Osteocyte (in vitro differentiated cells): ENCODE measurements around the gene MBOAT7. TPM values are rescaled to one million over a fixed set of nuclear protein-coding genes. Genes with fewer than 3 reads are reported as not detected.

ENCODE experiments used
- DNase-seq: peaks from one replicate; pipeline ENCODE4 v3.0.0; 2021; ENCODE audit warnings: mixed read lengths; ENCODE audit not compliant: unreplicated experiment; ENCODE audit errors: extremely low spot score
- H3K27ac Mint-ChIP-seq: one replicate; pipeline ENCODE4 v1.8.0; 2021; ENCODE audit warnings: mild to moderate bottlenecking, mixed read lengths; ENCODE audit not compliant: unreplicated experiment
- H3K27me3 Mint-ChIP-seq: one replicate; pipeline ENCODE4 v1.8.0; 2021; ENCODE audit warnings: mixed read lengths; ENCODE audit not compliant: unreplicated experiment
- H3K36me3 Mint-ChIP-seq: one replicate; pipeline ENCODE4 v1.8.0; 2021; ENCODE audit warnings: mixed read lengths; ENCODE audit not compliant: unreplicated experiment
- H3K4me1 Mint-ChIP-seq: one replicate; pipeline ENCODE4 v1.8.0; 2021; ENCODE audit warnings: mixed read lengths; ENCODE audit not compliant: unreplicated experiment
- H3K4me3 Mint-ChIP-seq: one replicate; pipeline ENCODE4 v1.8.0; 2021; ENCODE audit warnings: mild to moderate bottlenecking, moderate library complexity, mixed read lengths; ENCODE audit not compliant: unreplicated experiment
- H3K9me3 Mint-ChIP-seq: one replicate; pipeline ENCODE4 v1.8.0; 2021; ENCODE audit warnings: mixed read lengths; ENCODE audit not compliant: unreplicated experiment
- CTCF ChIP-seq: fragments of 200-600 bp; sonication (generic); IDR thresholded peaks from 2 replicates; pipeline ENCODE4 v1.5.0; 2021; ENCODE audit warnings: antibody characterized with exemption, mild to moderate bottlenecking, moderate library complexity
- total RNA-seq: library from RNA; stranded (reverse); gene quantifications from 2 replicates; pipeline ENCODE4 v1.2.1, GENCODE V29; 2021

The MBOAT7 gene
- total RNA-seq, 1 donor from 2014 or later: 85.2 TPM

- Mint-ChIP-seq H3K4me1 (peaks cover 16% of the 10 kb centered on the region), H3K27me3 (no peaks in the 10 kb centered on the region), H3K9me3 (no peaks in the 10 kb centered on the region), H3K4me3 (no peak overlapping the region), H3K27ac (peak overlapping the region; percentile 54), H3K36me3 (peaks cover 43% of the 10 kb centered on the region)
- no peak for DNase-seq
- no peak for TF ChIP-seq CTCF
Measured at GRCh38 chr19:54153731-54154326, 35.6 kb downstream of the MBOAT7 start.

- no peak for DNase-seq
- Mint-ChIP-seq H3K27me3 (no peaks in the 10 kb centered on the region), H3K4me3 (no peak overlapping the region), H3K9me3 (no peaks in the 10 kb centered on the region), H3K36me3 (peaks cover 45% of the 10 kb centered on the region), H3K4me1 (peaks cover 8% of the 10 kb centered on the region), H3K27ac (peak overlapping the region; percentile 81)
- no peak for TF ChIP-seq CTCF
Measured at GRCh38 chr19:54152878-54153524, 36.4 kb downstream of the MBOAT7 start.

- Mint-ChIP-seq H3K27me3 (no peaks in the 10 kb centered on the region), H3K4me1 (peaks cover 7% of the 10 kb centered on the region), H3K27ac (no peak overlapping the region), H3K9me3 (no peaks in the 10 kb centered on the region), H3K36me3 (peaks cover 45% of the 10 kb centered on the region), H3K4me3 (no peak overlapping the region)
- TF ChIP-seq CTCF: no peak
- DNase-seq: no peak
Measured at GRCh38 chr19:54152267-54152666, 37.1 kb downstream of the MBOAT7 start.

- TF ChIP-seq CTCF: no peak
- H3K4me1 Mint-ChIP-seq: peaks cover 7% of the 10 kb centered on the region
- no peak overlapping the region for H3K4me3 Mint-ChIP-seq
- no peak for DNase-seq
- H3K9me3 Mint-ChIP-seq: no peaks in the 10 kb centered on the region
- H3K27ac Mint-ChIP-seq: no peak overlapping the region
- H3K36me3 Mint-ChIP-seq: peaks cover 48% of the 10 kb centered on the region
- H3K27me3 Mint-ChIP-seq: no peaks in the 10 kb centered on the region
Measured at GRCh38 chr19:54151362-54152035, 37.9 kb downstream of the MBOAT7 start.
